OCI-LY3 (cell line): ENCODE data around the gene NAV2.

Source experiments
- H2AFZ ChIP-seq: fragments of 200-600, 300-600 bp; shearing (Covaris generic); 2 replicates; pipeline ENCODE4 v1.6.0; 2014; ENCODE audit warnings: antibody characterized with exemption, low read depth, low read length
- H3K27ac ChIP-seq: fragments of 200-600, 300-600 bp; sonication (generic); 2 replicates; pipeline ENCODE4 v1.5.1; 2014; ENCODE audit warnings: mild to moderate bottlenecking, low read length, moderate library complexity, mixed read lengths
- H3K27me3 ChIP-seq: fragments of 200-600, 300-600 bp; sonication (generic); 2 replicates; pipeline ENCODE4 v1.6.1; 2014; ENCODE audit warnings: low read depth, low read length, mixed read lengths
- H3K36me3 ChIP-seq: fragments of 200-600, 300-600 bp; sonication (generic); replicated peaks from 2 replicates; pipeline ENCODE3; 2014; ENCODE audit warnings: low read depth, low read length, mixed read lengths
- H3K4me1 ChIP-seq: fragments of 300-600, 200-600 bp; sonication (generic); 2 replicates; pipeline ENCODE4 v1.6.1; 2014; ENCODE audit warnings: low read length, mixed read lengths
- H3K4me2 ChIP-seq: fragments of 200-600, 300-600 bp; sonication (generic); 2 replicates; pipeline ENCODE4 v1.6.1; 2014; ENCODE audit warnings: low read length, mixed read lengths
- H3K4me3 ChIP-seq: fragments of 300-600, 200-600 bp; sonication (generic); 2 replicates; pipeline ENCODE4 v1.5.1; 2014; ENCODE audit warnings: antibody characterized with exemption, mild to moderate bottlenecking, low read length, moderate library complexity
- H3K79me2 ChIP-seq: fragments of 300-600, 200-600 bp; shearing (Covaris generic); 2 replicates; pipeline ENCODE4 v1.6.1; 2014; ENCODE audit warnings: mild to moderate bottlenecking, low read length, mixed read lengths
- H3K9ac ChIP-seq: fragments of 300-600, 200-600 bp; shearing (Covaris generic); 2 replicates; pipeline ENCODE4 v1.6.0; 2014; ENCODE audit warnings: mild to moderate bottlenecking, low read length, moderate library complexity
- H3K9me3 ChIP-seq: fragments of 200-600, 300-600 bp; shearing (Covaris generic); 2 replicates; pipeline ENCODE4 v1.6.1; 2014; ENCODE audit warnings: low read length, mixed read lengths; ENCODE audit not compliant: insufficient read depth
- H4K20me1 ChIP-seq: fragments of 200-600, 300-600 bp; sonication (generic); 2 replicates; pipeline ENCODE4 v1.6.1; 2016; ENCODE audit warnings: low read length, mixed read lengths; ENCODE audit not compliant: insufficient read depth
- EZH2phosphoT487 ChIP-seq: fragments of 200-600 bp; shearing (Covaris generic); IDR thresholded peaks from 2 replicates; pipeline ENCODE4 v1.6.1; 2018; ENCODE audit warnings: antibody characterized with exemption, mixed run types, low read depth
- TF ChIP-seq, protein P1 (sequence below): fragments of 200-600, 300-600 bp; sonication (generic); IDR thresholded peaks from 2 replicates; pipeline ENCODE4 v1.5.1; 2014; ENCODE audit warnings: antibody characterized with exemption, low read length, low read depth

NAV2 gene

DNA sequence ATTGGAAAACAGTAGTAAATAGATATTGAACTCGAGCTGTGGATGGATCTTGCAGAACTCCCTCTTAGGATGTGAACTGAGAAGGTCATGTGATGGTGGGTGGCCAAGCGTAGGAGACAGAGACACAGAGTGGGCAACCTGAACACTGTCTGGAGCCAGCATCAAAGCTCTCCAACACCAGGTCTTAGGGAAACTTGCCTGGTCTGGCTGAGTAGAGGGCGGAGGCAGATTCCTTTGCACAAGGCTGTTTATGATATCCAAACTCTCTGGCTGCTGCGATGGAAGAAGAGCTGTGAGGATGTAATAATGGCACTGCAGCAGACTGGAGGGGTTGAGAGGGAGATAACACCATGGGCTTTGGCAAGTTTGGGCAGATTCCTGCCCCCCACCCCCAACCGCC is 10.1 kb downstream of the NAV2 start:
- H3K36me3 ChIP-seq = no peaks in the 10 kb centered on the region
- H3K4me1 ChIP-seq = no peaks in the 10 kb centered on the region
- TF ChIP-seq, protein P1, sequence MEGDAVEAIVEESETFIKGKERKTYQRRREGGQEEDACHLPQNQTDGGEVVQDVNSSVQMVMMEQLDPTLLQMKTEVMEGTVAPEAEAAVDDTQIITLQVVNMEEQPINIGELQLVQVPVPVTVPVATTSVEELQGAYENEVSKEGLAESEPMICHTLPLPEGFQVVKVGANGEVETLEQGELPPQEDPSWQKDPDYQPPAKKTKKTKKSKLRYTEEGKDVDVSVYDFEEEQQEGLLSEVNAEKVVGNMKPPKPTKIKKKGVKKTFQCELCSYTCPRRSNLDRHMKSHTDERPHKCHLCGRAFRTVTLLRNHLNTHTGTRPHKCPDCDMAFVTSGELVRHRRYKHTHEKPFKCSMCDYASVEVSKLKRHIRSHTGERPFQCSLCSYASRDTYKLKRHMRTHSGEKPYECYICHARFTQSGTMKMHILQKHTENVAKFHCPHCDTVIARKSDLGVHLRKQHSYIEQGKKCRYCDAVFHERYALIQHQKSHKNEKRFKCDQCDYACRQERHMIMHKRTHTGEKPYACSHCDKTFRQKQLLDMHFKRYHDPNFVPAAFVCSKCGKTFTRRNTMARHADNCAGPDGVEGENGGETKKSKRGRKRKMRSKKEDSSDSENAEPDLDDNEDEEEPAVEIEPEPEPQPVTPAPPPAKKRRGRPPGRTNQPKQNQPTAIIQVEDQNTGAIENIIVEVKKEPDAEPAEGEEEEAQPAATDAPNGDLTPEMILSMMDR = no peak
- no peak for TF ChIP-seq EZH2phosphoT487
- no peaks in the 10 kb centered on the region for H3K9me3 ChIP-seq
- H3K27ac ChIP-seq = no peak overlapping the region
- no peaks in the 10 kb centered on the region for H3K79me2 ChIP-seq
- no peak overlapping the region for H3K4me2 ChIP-seq
- H3K27me3 ChIP-seq = peaks cover 11% of the 10 kb centered on the region; the same call in 1 of the 2 replicates
- H2AFZ ChIP-seq = no peak overlapping the region
- H3K4me3 ChIP-seq = no peak overlapping the region
- H4K20me1 ChIP-seq = no peaks in the 10 kb centered on the region
- no peak overlapping the region for H3K9ac ChIP-seq

DNA sequence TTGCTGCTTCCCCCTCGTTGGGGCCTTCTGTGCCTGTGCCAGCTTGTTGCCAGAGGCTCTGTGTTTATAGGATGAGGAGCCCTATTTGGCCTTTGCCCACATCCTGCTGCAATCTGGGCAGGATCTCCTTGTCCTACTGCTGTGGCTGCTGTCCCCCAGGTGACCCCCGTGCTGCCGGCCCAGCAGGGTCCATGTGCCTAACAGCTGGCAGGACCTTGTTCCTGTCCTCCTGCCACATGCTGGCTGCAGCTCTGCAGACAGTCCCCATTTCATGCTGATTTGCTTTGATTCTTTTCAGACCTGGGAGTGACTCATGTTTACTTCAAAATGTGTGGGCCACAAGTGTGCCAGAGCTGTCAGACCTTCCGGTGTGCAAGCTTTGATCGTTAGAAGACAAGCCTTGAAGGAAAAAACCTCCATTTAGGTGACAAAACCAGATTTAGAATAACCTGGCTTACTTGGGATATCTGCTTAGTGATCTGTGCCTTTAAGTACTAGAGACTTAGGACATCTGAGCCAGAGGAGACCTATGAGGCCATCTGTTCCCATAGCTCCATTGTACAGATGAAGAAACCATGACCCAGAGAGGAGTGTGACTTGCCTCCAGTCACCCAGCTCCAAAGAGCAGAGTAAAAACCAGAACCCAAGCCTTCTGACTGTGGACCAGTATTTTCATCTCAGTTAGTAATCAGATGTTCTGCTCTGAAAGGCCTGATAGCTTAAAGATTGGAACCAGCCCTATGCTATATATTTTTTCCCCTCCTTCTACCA is 11.1 kb downstream of the NAV2 start:
- no peak overlapping the region for H3K9ac ChIP-seq

DNA sequence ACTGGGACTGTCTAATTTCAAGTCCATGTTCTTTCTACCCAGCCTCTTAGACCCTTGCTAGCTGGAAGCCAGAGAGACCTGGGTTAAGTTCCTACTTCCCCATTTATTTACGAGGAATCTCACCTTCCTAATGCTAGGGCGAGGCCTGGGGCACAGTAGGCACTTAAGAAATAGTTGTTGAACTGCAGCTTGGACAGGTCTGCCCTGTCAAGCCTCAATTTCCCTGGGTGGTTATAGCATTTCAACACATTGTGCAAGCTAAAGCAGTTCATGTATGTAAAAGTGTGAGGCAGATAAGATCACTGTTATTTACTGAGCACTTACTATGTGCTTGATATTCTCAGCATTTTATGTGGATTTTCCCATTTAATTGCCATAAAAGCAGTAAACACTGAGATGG is 12.1 kb downstream of the NAV2 start:
- no peak overlapping the region for H2AFZ ChIP-seq
- no peaks in the 10 kb centered on the region for H3K36me3 ChIP-seq
- H3K9me3 ChIP-seq = no peaks in the 10 kb centered on the region
- no peak overlapping the region for H3K27ac ChIP-seq
- no peaks in the 10 kb centered on the region for H3K79me2 ChIP-seq
- H3K4me2 ChIP-seq = no peak overlapping the region
- H3K9ac ChIP-seq = no peak overlapping the region
- H4K20me1 ChIP-seq = no peaks in the 10 kb centered on the region
- H3K27me3 ChIP-seq = peaks cover 11% of the 10 kb centered on the region; the same call in 1 of the 2 replicates
- H3K4me1 ChIP-seq = no peaks in the 10 kb centered on the region
- no peak overlapping the region for H3K4me3 ChIP-seq
- TF ChIP-seq, protein P1 = no peak
- no peak for TF ChIP-seq EZH2phosphoT487

More for the DNA sequence above, 11.1 kb downstream of the NAV2 start:
- Histone ChIP-seq H3K27me3 (peaks cover 9% of the 10 kb centered on the region; the same call in 1 of the 2 replicates), H3K4me2 (no peak overlapping the region), H3K4me1 (no peaks in the 10 kb centered on the region), H3K9me3 (no peaks in the 10 kb centered on the region), H4K20me1 (no peaks in the 10 kb centered on the region), H3K36me3 (no peaks in the 10 kb centered on the region), H3K27ac (no peak overlapping the region), H3K79me2 (no peaks in the 10 kb centered on the region), H2AFZ (no peak overlapping the region), H3K4me3 (no peak overlapping the region)
- TF ChIP-seq, protein P1 = no peak
- no peak for TF ChIP-seq EZH2phosphoT487

DNA sequence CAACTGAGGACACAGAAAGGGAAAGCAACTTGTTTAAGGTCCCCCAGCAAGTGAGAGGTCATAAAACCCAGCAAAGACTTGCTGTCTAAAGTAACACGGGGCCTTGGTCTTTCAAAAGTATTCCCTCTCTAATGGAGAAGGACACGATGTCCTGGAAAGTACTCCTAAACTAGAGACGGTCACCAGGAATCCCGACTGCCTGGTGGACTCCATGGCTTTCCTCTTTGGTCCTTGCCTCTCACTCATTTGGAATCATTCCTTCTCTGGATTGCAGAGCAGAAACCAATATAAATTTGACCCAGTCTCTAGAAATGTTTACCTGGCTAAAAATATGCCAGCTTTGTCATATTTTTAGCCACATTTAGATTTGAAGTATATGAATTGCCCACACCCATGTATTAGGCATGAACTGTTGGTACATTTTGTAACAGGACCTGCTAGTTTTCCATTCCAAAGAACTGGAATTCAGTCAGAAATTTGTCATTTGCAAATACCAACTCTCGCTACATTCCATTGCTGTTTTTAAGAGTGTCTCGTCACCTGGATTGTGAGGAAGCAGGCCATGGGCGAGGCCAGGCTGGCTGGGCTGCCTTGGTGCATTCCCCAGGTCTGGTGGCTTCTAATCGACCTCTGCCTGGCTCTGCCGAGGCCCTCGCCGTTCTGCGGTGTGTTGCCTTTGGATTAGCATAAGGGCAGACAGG is 12.9 kb downstream of the NAV2 start:
- Histone ChIP-seq H3K9me3 (no peaks in the 10 kb centered on the region), H3K4me3 (no peak overlapping the region), H3K27me3 (peaks cover 9% of the 10 kb centered on the region; the same call in 1 of the 2 replicates), H3K79me2 (no peaks in the 10 kb centered on the region), H3K4me2 (no peak overlapping the region), H3K9ac (no peak overlapping the region), H4K20me1 (no peaks in the 10 kb centered on the region), H3K36me3 (no peaks in the 10 kb centered on the region), H3K27ac (no peak overlapping the region), H2AFZ (no peak overlapping the region), H3K4me1 (no peaks in the 10 kb centered on the region)
- TF ChIP-seq, protein P1 = no peak
- no peak for TF ChIP-seq EZH2phosphoT487
